SK-N-SH (cell line): ENCODE measurements around the gene ARHGAP1. TPM values are rescaled to one million over a fixed set of nuclear protein-coding genes. Genes with fewer than 3 reads are reported as not detected.

Experiments
- CTCF ChIA-PET: fragments of 300-600, 350-600 bp; formaldehyde crosslinking; extraction: SDS; loops from one replicate; lab custom pipeline; 2021; lab: Yijun Ruan, JAX
- POLR2A ChIA-PET: fragments of 350-600 bp; sonication (Branson Sonifier 250); formaldehyde crosslinking; extraction: SDS; loops from one replicate; lab custom pipeline; 2020; ENCODE audit warnings: antibody characterized with exemption, inconsistent platforms; lab: Yijun Ruan, JAX
- DNase-seq: peaks from one replicate; pipeline ENCODE4 v3.0.0; 2012
- H2AFZ ChIP-seq: fragments of 200-600 bp; sonication (generic); 2 replicates; pipeline ENCODE4 v1.8.1; 2016; ENCODE audit warnings: antibody characterized with exemption, mild to moderate bottlenecking, low read depth
- H3F3A ChIP-seq: fragments of 200-600 bp; sonication (generic); replicated peaks from 2 replicates; pipeline ENCODE3; 2016; ENCODE audit warnings: antibody characterized with exemption, mild to moderate bottlenecking; ENCODE audit not compliant: insufficient read depth
- H3K27ac ChIP-seq, 2 experiments: fragments of 200-500 bp in 1 of 2; fragments of 200-600 bp in 1 of 2; sonication (Bioruptor generic) in 1 of 2; sonication (generic), shearing (Covaris generic) in 1 of 2; 2 replicates each; pipeline versions ENCODE4 v1.5.1 to v1.6.1; 2014 to 2016; ENCODE audit warnings: low read depth in 2 of 2, inconsistent platforms in 1 of 2, low read length in 1 of 2, mild to moderate bottlenecking in 1 of 2, mixed read lengths in 1 of 2
- H3K27me3 ChIP-seq: fragments of 200-600 bp; sonication (generic), shearing (Covaris generic); 2 replicates; pipeline ENCODE4 v1.6.1; 2016; ENCODE audit warnings: mixed run types; ENCODE audit not compliant: insufficient read depth
- H3K36me3 ChIP-seq, 2 experiments: fragments of 200-500 bp in 1 of 2; fragments of 200-600 bp in 1 of 2; sonication (Bioruptor generic) in 1 of 2; sonication (generic) in 1 of 2; replicated peaks in 1 of 2; 2 replicates each; pipeline versions ENCODE3 to v1.5.1; 2014 to 2016; ENCODE audit warnings: low read length in 1 of 2, mild to moderate bottlenecking in 1 of 2; ENCODE audit not compliant: insufficient read depth in 2 of 2, control insufficient read depth in 1 of 2
- H3K4me1 ChIP-seq, 2 experiments: fragments of 200-500 bp in 1 of 2; fragments of 200-600 bp in 1 of 2; sonication (Bioruptor generic) in 1 of 2; sonication (generic), shearing (Covaris generic) in 1 of 2; 2 replicates each; pipeline versions ENCODE4 v1.5.1 to v1.6.1; 2014 to 2016; ENCODE audit warnings: low read depth in 1 of 2, low read length in 1 of 2, mixed run types in 1 of 2; ENCODE audit not compliant: insufficient read depth in 2 of 2, control insufficient read depth in 1 of 2
- H3K4me2 ChIP-seq: fragments of 200-600 bp; sonication (generic), shearing (Covaris generic); 2 replicates; pipeline ENCODE4 v1.6.1; 2017; ENCODE audit warnings: mixed run types
- H3K4me3 ChIP-seq, 2 experiments: fragments of 200-500 bp in 1 of 2; fragments of 200-600 bp in 1 of 2; sonication (Bioruptor generic) in 1 of 2; sonication (generic), shearing (Covaris generic) in 1 of 2; 2 replicates each; pipeline versions ENCODE4 v1.5.1 to v1.8.1; 2014 to 2016; ENCODE audit warnings: low read depth in 2 of 2, inconsistent platforms in 1 of 2, low read length in 1 of 2, mild to moderate bottlenecking in 1 of 2, mixed read lengths in 1 of 2, moderate library complexity in 1 of 2
- H3K79me2 ChIP-seq: fragments of 200-600 bp; sonication (generic); 2 replicates; pipeline ENCODE4 v1.8.1; 2017; ENCODE audit warnings: mild to moderate bottlenecking; ENCODE audit not compliant: insufficient read depth
- H3K9ac ChIP-seq: fragments of 200-600 bp; sonication (generic); 2 replicates; pipeline ENCODE4 v1.6.1; 2017; ENCODE audit warnings: mixed run types
- H3K9me2 ChIP-seq: fragments of 200-600 bp; sonication (generic); 2 replicates; pipeline ENCODE4 v1.6.1; 2017; ENCODE audit warnings: mixed run types
- H3K9me3 ChIP-seq: fragments of 200-600 bp; sonication (generic); 2 replicates; pipeline ENCODE4 v1.6.1; 2017; ENCODE audit warnings: mixed run types, mild to moderate bottlenecking, moderate library complexity
- H4K20me1 ChIP-seq: fragments of 200-600 bp; sonication (generic); 2 replicates; pipeline ENCODE4 v1.6.1; 2017; ENCODE audit warnings: mild to moderate bottlenecking, mixed run types; ENCODE audit not compliant: insufficient read depth
- CTCF ChIP-seq: fragments of 200-600 bp; sonication (generic); IDR thresholded peaks from 2 replicates; pipeline ENCODE4 v1.6.1; 2017; ENCODE audit warnings: antibody characterized with exemption, mild to moderate bottlenecking, moderate library complexity
- FOXJ3 ChIP-seq: sonication (generic); formaldehyde crosslinking; IDR thresholded peaks from 2 replicates; pipeline ENCODE4 v1.5.1; 2020; ENCODE audit warnings: mild to moderate bottlenecking, missing genetic modification reagents
- FOXM1 ChIP-seq: IDR thresholded peaks from 2 replicates; pipeline ENCODE4 v1.4.0; 2012; ENCODE audit warnings: low read depth, mild to moderate bottlenecking
- GABPA ChIP-seq: IDR thresholded peaks from 2 replicates; pipeline ENCODE4 v1.4.0; 2012; ENCODE audit warnings: low read depth, mild to moderate bottlenecking
- GATA2 ChIP-seq: sonication (generic); formaldehyde crosslinking; IDR thresholded peaks from 2 replicates; pipeline ENCODE4 v1.5.0; 2020; ENCODE audit warnings: mild to moderate bottlenecking, missing genetic modification reagents
- IRF3 ChIP-seq: fragments of 150-350 bp; IDR thresholded peaks from 2 replicates; pipeline ENCODE4 v1.6.1; 2016; ENCODE audit warnings: mild to moderate bottlenecking, low read depth, low read length
- MXI1 ChIP-seq: IDR thresholded peaks from 2 replicates; pipeline ENCODE4 v1.6.1; 2012; ENCODE audit warnings: mild to moderate bottlenecking, low read depth, low read length, improper control_type of control experiment
- NRF1 ChIP-seq: IDR thresholded peaks from 2 replicates; pipeline ENCODE4 v1.6.1; 2012; ENCODE audit warnings: low read depth, mild to moderate bottlenecking, low read length
- RCOR1 ChIP-seq: fragments of 150-350 bp; IDR thresholded peaks from 2 replicates; pipeline ENCODE4 v1.6.1; 2017; ENCODE audit warnings: antibody characterized with exemption, low read length
- USF2 ChIP-seq: fragments of 150-350 bp; IDR thresholded peaks from 2 replicates; pipeline ENCODE4 v1.6.1; 2017; ENCODE audit warnings: antibody characterized with exemption, low read length, low read depth, borderline replicate concordance
- YY1 ChIP-seq: IDR thresholded peaks from 2 replicates; pipeline ENCODE4 v1.4.0; 2012; ENCODE audit warnings: low read depth, mild to moderate bottlenecking
- ZBTB33 ChIP-seq: IDR thresholded peaks from 2 replicates; pipeline ENCODE4 v1.4.0; 2012; ENCODE audit warnings: low read depth, borderline replicate concordance
- WGBS: methylation state at CpG from one replicate; pipeline ENCODE4 v1.1.6; 2017; ENCODE audit warnings: low lambda C conversion rate; 5-methylcytosine and 5-hydroxymethylcytosine counted together
- polyA plus RNA-seq, 3 experiments: library from polyadenylated mRNA; depleted of rRNA; stranded (reverse); fragments of >200 nt; gene quantifications; 2 replicates each; pipeline ENCODE4 v1.2.3, GENCODE V29; 2012

ARHGAP1 gene
- polyA plus RNA-seq, 1 of the 3 experiments (the other 2 are of a cell fraction), result 27.1 TPM

GRCh38 chr11:46692450-46692849, 8.0 kb downstream of the ARHGAP1 start:
- no peaks in the 10 kb centered on the region for H3K27me3 ChIP-seq
- H3K4me1 ChIP-seq, result peaks cover 3 to 19% of the 10 kb centered on the region in 2 experiments; a peak in 2 of 4 replicates
- no peak overlapping the region for H3K4me2 ChIP-seq
- TF ChIP-seq CTCF (no peak), USF2 (no peak), RCOR1 (no peak), MXI1 (no peak), GATA2 (no peak), FOXM1 (no peak), NRF1 (no peak), FOXJ3 (no peak), ZBTB33 (no peak), GABPA (no peak), IRF3 (no peak), YY1 (no peak)
- H3K27ac ChIP-seq, result no peak overlapping the region
- no peak overlapping the region for H3K4me3 ChIP-seq
- peaks cover 33 to 43% of the 10 kb centered on the region in 2 experiments for H3K36me3 ChIP-seq
- no peaks in the 10 kb centered on the region for H3F3A ChIP-seq
- WGBS, result 98% methylated on average over 4 of the region's 4 CpGs
- H2AFZ ChIP-seq, result no peak overlapping the region
- DNase-seq, result no peak
- H3K9me2 ChIP-seq, result no peaks in the 10 kb centered on the region
- ChIA-PET CTCF (interaction anchor here (1.3 kb wide), 1 partner anchor 43 kb away, joined by 3 read pairs; no protein-coding TSS in a partner anchor), POLR2A (no interaction called here)
- H3K79me2 ChIP-seq, result peaks cover 14% of the 10 kb centered on the region; the same call in 1 of the 2 replicates
- no peaks in the 10 kb centered on the region for H4K20me1 ChIP-seq
- H3K9me3 ChIP-seq, result no peaks in the 10 kb centered on the region
- no peak overlapping the region for H3K9ac ChIP-seq
